ENCODE measurements around the gene CLCF1. TPM values are rescaled to one million over a fixed set of nuclear protein-coding genes. Genes with fewer than 3 reads are reported as not detected.

The CLCF1 gene
- total and polyA plus RNA-seq, 10 of the 15 experiments (the other 5 are each of a cell fraction or from before 2014, with no cell fraction given): 0.16 to 2.1 (median 0.63) TPM; not detected in 1

GRCh38 chr11:67405196-67405567, 31.8 kb upstream of the CLCF1 start:
- H3K36me3 ChIP-seq (ENCODE audit: control insufficient read depth in 2 of 2, insufficient read depth in 2 of 2, low read length in 1 of 2): peaks cover 0 to 6% of the 10 kb centered on the region in 2 experiments; a peak in 2 of 4 replicates

More at GRCh38 chr11:67405196-67405567, 31.8 kb upstream of the CLCF1 start:
- WGBS (ENCODE audit: insufficient coverage, insufficient replicate concordance, low lambda C conversion rate, missing lambda C conversion rate): 44% methylated on average over 6 of the region's 6 CpGs
- ChIA-PET SMC1A (ENCODE audit: uncharacterized antibody, unreplicated experiment) (interaction anchor here (0.8 to 5.7 kb wide), 5 partner anchors 13 to 83 kb away, joined by 3 to 46 read pairs (median 4); partner anchors contain the start of genes AIP, PTPRCAP and TMEM134), RAD21 (ENCODE audit: unreplicated experiment) (interaction anchor here (0.6 to 6.4 kb wide), 4 partner anchors 16 to 81 kb away, joined by 3 to 112 read pairs (median 56); partner anchors contain the start of genes AIP, PTPRCAP and TMEM134), CTCF (interaction anchor here (0.6 to 5.0 kb wide), 7 partner anchors 9 to 254 kb away, joined by 3 to 53 read pairs (median 5); partner anchors contain the start of genes AIP, CORO1B and PTPRCAP), POLR2A (interaction anchor here (0.5 to 7.3 kb wide), 12 partner anchors 7 to 81 kb away, joined by 3 to 112 read pairs (median 20); partner anchors contain the start of genes AIP, POLD4, PTPRCAP and RPS6KB2)
- H3K27me3 ChIP-seq (replicated peaks in 1 of 2; ENCODE audit: control insufficient read depth in 2 of 2, insufficient read depth in 2 of 2, low read length in 1 of 2): no peaks in the 10 kb centered on the region
- peak overlapping the region; percentile 91 for H3K9ac ChIP-seq (ENCODE audit: control insufficient read depth, insufficient read depth, low read length)
- intact Hi-C loops (cut with micrococcal nuclease; ENCODE audit: unreplicated experiment) (no loop called here), in situ Hi-C loops (cut with MboI) (no loop called here)
- peak overlapping the region; percentile 99 for H3K27ac ChIP-seq (ENCODE audit: control insufficient read depth, insufficient read depth)
- peaks cover 47% of the 10 kb centered on the region for H3K79me2 ChIP-seq (ENCODE audit: control insufficient read depth, insufficient read depth, low read length)
- no peaks in the 10 kb centered on the region; the same call in 2 of the 3 replicates for H3K9me3 ChIP-seq (replicated peaks; ENCODE audit: control insufficient read depth, insufficient read depth, low read length)
- peaks cover 70% of the 10 kb centered on the region for H3K4me1 ChIP-seq (ENCODE audit: control insufficient read depth, insufficient read depth, low read length)
- no peaks in the 10 kb centered on the region; the same call in 1 of the 2 replicates for H4K20me1 ChIP-seq (ENCODE audit: control insufficient read depth, insufficient read depth)
- H2AFZ ChIP-seq (ENCODE audit: control insufficient read depth, low read depth, low read length): no peak overlapping the region
- no TSS peak for BruUV-seq (replicated peaks)
- ATAC-seq (no peak), FAIRE-seq (no peak), DNase-seq (ENCODE audit: low read depth, low spot score) (no peak)
- H3K4me2 ChIP-seq (ENCODE audit: control insufficient read depth, insufficient read depth): peak overlapping the region; percentile 69
- H3K4me3 ChIP-seq: peak overlapping the region; percentile 82
- TF ChIP-seq EP300 (IDR thresholded peaks at IDR 0.05; ENCODE audit: borderline replicate concordance in 1 of 2, control insufficient read depth in 1 of 2, low read depth in 2 of 2, low read length in 2 of 2) (no peak), RUNX3 (IDR thresholded peaks at IDR 0.05; ENCODE audit: low read length) (no peak), ZBTB40 (IDR thresholded peaks at IDR 0.05; ENCODE audit: borderline replicate concordance) (no peak), ELK1 (IDR thresholded peaks at IDR 0.05; ENCODE audit: low read depth, low read length) (no peak), ZNF384 (IDR thresholded peaks at IDR 0.05; ENCODE audit: borderline replicate concordance, low read depth, low read length) (no peak), KLF5 (IDR thresholded peaks at IDR 0.05; ENCODE audit: partially characterized antibody) (no peak), MEF2B (IDR thresholded peaks at IDR 0.05; ENCODE audit: partially characterized antibody, poor library complexity, severe bottlenecking) (no peak), NR2C1 (IDR thresholded peaks at IDR 0.05) (no peak), TAF1 (IDR thresholded peaks at IDR 0.05; ENCODE audit: borderline replicate concordance, low read depth, low read length) (no peak), IKZF1 (conservative IDR thresholded peaks at IDR 0.05) (no peak), SP1 (IDR thresholded peaks at IDR 0.05; ENCODE audit: low read depth, low read length) (no peak)
- TF ChIP-seq, protein P1, sequence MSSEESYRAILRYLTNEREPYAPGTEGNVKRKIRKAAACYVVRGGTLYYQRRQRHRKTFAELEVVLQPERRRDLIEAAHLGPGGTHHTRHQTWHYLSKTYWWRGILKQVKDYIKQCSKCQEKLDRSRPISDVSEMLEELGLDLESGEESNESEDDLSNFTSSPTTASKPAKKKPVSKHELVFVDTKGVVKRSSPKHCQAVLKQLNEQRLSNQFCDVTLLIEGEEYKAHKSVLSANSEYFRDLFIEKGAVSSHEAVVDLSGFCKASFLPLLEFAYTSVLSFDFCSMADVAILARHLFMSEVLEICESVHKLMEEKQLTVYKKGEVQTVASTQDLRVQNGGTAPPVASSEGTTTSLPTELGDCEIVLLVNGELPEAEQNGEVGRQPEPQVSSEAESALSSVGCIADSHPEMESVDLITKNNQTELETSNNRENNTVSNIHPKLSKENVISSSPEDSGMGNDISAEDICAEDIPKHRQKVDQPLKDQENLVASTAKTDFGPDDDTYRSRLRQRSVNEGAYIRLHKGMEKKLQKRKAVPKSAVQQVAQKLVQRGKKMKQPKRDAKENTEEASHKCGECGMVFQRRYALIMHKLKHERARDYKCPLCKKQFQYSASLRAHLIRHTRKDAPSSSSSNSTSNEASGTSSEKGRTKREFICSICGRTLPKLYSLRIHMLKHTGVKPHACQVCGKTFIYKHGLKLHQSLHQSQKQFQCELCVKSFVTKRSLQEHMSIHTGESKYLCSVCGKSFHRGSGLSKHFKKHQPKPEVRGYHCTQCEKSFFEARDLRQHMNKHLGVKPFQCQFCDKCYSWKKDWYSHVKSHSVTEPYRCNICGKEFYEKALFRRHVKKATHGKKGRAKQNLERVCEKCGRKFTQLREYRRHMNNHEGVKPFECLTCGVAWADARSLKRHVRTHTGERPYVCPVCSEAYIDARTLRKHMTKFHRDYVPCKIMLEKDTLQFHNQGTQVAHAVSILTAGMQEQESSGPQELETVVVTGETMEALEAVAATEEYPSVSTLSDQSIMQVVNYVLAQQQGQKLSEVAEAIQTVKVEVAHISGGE (CRISPR knock-in tag; IDR thresholded peaks at IDR 0.05): no peak
